HG02970 (cell line): ENCODE measurements around the gene METTL6.
"Not testable (repeated sequence)": the region's sequence is repeated elsewhere in the genome, so short reads cannot be mapped to it uniquely, and the experiment has no call there.

ENCODE experiments used
- ATAC-seq: cut with Tn5 transposase; IDR thresholded peaks from one replicate; pipeline ENCODE4 v1.9.1; 2021; ENCODE audit warnings: mild to moderate bottlenecking, moderate library complexity, moderate number of reproducible peaks; ENCODE audit not compliant: unreplicated experiment, low FRiP score

Gene METTL6

DNA sequence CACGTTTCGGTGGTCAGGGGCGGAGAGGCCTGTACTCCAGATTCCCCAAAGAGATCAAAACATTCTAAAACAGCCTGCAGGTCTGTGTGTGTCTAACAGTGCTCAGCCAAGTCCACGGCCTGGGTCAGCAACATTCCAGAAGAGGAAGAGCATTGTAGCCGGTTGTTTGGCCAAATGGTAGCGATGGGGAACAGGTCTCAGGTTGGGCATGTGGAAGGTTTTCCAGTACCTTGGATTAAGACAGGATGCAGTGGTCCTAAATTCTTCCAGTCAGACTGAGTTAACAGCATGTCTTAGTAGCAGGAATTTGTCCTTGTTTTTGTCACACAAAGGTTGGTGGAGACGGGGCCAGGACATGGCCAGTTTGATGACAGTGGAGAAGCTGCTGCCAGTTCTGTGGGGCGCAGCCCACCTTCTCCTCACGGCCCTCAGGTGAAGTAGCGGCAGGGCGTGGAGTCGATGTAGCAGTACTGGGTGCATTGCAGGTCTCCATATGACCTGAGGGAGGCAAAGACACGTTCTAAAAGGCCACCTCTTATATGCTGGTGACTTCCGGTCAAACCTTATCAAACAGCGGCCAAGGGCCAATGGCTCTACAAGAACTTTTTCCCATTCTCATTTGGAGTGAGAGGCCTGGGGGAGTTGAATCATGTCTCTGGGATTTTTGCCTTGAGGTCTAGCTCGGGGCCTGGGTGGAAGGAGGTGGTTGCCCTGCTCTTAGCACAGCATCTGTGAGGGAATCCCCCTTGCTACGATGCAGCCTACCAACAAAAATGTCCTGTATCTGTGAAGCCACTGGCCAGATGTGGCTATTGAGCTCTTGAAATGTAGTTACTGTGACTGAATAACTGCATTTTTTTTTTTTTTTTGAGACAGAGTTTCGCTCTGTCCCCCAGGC is 24.1 kb upstream of the METTL6 start:
- no peak for ATAC-seq

DNA sequence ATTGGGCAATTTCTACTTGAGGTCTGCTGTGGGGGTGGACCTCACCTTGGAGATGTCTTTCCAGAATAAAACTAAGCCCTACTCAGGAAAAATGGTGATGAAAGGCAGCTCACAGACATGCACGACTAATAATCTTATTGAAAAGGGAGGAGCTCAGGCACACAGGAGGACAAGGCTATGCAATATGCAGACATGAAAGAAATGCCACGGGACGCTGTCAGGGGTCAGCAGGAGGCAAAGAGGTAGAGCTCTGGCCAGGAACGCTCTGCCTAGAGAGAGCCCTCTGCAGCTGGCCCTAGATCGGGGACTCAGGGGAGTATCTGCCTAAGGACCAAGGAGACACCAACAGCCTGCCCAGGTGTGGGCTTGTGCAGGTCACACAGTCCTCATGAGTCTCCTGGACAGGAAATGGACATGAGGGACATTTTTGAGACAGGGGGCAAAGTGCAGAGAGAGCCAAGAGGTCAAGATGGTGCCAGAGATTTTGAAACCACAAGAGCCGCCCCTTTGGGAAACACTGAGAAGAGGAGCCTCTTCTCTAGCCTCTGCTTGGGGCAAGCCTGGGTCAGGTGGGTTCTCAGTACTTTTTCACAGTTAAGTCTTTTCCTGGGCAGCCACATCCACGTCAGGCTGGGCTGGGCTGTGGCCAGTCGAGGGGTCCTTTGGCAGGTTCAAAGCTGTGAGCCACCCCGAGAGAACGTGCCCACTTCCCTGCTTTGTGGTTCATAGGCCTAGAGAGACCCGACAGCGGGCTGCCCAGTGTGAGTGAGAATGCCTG is 23.3 kb upstream of the METTL6 start:
- no peak for ATAC-seq

DNA sequence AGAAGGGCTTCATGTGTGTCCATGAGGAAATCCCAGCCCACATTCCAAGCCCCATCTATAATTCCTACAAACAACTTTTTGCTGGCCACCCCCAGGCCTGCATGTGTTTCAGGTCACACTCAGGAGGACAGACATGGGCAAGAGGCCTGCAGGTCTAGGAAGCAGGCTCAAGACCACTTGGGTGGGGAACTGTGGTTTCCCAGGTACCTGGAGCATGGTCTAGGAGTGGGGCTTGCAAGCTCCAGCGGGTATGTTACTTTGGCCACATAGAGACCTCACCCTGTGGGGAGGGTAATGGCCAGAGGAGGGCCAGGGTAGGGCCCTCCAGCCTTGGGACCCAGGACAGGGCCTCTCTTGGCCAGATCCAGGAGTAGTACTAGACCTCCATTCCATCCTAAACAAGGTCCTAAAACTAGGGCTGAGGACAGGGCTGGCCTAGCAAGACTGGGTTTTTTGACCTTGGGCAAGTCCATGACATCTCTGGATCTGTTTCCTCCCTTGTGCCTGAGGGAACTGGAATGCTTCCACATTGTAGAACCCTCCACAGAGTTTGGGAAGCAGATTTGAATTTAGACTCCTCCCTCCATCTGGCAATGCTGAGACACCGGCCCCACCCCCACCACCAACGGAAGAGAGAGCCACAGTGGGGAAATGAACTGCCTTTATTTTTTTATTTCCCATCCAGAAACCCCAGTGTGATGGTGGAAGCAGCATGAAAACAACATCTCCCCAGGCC is 22.3 kb upstream of the METTL6 start:
- ATAC-seq = no peak

DNA sequence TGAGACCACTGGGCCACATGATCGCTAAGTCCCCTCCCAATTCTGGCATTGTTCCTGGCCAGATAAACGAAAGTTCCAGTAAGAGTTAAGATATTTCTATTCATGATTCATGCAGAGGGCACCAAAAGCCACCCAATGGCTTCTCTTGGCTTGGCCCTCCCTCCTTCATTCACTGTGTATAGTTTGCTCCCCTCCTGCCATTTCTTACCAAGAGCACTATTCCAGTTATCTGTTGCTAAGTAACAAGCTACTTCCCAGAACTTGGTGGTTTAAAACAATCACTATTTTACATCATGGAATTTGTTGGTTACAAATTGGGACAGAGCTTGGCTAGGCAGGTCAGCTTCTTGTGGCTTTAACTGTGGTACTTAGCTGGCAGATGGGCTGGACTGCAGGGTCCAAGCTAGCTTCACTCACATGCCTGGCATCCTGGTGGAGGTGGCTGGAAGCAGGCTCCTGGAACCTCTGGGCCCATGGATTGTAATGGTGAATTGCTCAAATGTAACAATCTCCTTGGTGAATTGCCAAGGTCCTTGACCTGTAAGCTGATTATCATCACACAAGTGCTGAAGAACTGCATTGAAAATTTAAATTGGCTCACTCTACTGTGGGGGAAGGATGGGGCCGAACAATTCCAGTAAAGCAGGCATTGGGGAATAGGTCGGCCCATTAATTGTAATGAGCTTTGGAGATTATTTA is 16.6 kb upstream of the METTL6 start:
- ATAC-seq = no peak

DNA sequence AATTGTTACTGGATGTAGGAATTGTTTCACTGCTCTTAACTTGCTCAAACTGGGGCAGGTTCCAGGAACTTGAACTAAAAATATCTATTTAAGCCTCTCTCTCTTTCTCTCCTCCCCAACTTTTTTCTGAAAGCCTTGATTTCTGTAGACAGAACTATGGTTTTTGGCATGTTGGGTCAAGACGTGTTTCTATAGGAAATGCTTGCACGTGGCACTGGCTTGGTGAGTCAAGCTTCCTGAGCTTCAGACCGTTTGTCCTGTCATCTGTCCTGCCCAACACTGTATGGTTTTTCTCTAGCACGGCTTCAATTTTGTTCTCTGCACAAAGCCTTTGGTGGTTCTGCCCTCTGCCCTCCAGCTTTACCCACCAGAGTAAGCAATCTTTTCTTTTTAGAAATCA is 13.5 kb upstream of the METTL6 start:
- no peak for ATAC-seq

DNA sequence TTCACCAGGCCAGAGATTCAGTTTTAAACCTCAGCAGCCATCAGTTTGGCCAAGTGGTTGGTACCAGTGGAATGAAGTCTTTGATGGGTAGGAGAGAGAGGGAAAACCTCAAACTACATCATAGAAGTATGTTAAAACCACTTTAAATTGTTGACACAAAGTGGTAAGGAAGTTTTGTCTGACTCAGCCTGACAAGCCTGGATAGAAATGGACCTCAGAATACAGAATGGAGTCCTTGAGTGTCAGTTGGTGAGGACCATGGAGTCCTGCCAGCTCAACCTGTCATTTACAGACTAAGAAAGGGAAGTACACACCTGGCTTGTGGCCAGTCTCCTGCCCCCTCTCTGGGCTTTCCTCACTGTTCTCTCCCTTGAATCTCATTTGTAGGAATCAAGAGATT is 12.1 kb upstream of the METTL6 start:
- no peak for ATAC-seq

DNA sequence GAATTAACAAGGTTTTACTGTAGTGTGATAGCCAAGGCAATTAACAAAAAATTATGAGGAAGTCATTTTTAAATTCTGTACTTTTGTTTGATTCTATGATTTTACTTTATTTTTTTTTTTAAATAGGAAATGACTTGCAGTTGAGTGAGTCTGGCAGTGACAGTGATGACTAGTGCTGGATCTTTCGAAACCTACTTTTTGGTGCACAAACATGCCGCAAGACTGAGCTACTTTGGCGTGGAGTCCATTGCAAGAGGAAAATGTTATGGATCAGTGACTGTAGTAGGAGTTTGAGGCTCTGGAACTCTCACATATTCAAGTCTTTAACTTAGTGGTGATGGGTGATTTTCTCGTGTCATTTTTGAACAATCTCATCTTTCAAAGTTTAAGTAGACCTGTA is 11.6 kb upstream of the METTL6 start:
- ATAC-seq = no peak

DNA sequence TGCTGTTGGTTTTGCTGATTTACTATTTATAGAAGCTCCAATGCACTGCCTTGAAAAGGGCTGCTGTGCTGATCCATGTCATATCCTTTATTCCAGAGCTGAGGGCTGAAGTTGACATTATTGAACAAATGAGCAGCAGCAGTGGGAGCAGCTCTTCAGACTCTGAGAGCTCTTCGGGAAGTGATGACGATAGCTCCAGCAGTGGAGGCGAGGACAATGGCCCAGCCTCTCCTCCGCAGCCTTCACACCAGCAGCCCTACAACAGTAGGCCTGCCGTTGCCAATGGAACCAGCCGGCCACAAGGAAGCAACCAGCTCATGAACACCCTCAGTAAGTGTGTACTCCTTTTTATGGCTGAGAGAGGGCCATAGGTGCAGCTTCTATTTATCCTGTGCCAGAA is 8.9 kb upstream of the METTL6 start:
- no peak for ATAC-seq

DNA sequence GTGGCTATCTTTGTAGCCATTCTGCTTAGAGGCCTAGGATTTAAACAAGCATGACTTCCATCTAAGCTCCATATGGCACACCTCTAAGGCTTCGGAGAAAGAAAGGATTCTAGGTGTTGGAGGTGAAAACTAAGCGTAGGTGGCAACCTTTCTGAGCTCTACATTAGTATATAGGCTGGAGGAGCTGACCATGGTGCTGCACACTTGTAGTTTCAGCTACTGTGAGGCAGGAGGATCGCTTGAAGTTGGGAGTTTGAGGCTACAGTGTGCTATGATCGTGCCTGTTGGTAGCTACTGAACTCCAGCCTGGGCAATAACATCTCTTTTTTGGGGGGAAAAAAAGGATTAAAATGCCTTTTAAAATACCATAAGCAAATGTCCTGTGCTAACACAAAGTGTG is 7.4 kb upstream of the METTL6 start:
- no peak for ATAC-seq

DNA sequence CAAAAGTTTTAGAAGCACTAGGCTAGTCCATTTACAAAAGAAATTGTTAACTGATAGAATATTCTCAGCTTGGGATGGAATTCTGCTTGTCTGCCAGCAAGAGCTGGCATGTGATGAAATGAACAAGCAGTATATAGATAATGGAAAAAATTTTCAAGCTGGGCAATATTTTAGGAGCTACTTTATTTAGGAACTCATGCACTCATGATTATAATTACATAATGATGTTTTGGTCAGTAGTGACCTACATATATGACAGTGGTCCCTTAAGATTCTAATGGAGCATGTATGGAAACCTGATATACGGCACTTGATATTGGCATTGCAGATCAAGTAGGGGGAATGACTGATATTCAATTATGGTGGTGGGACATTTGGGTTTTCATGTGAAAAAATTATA is 6.2 kb upstream of the METTL6 start:
- ATAC-seq = no peak

DNA sequence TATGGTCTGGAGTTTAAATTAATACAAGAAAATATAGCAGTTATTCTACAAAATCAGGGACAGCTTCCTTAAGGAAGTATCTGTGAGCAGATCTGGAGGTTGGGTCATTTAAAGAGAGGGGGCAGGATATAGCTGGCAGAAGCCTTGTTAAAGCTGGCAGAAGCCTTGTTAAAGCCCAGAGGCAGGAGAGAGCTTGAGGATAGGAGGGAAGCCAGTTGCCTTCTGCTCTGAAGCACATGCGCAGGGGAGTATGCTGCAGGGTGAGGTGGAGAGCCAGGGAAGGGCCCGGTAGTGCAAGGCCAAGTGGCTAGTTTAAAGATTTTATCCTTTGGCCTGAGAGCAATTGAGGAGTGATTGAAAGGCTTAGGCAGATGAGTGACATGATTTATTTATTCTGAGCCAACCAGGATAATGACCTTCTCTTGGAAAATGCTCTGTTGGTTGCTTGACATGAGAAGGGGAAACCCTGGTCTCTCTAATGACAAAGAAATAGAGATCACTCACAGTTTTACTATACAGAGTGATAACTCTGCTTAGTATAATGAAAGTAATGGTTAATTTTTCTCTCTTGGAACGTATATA is 4.0 kb upstream of the METTL6 start:
- ATAC-seq = no peak

DNA sequence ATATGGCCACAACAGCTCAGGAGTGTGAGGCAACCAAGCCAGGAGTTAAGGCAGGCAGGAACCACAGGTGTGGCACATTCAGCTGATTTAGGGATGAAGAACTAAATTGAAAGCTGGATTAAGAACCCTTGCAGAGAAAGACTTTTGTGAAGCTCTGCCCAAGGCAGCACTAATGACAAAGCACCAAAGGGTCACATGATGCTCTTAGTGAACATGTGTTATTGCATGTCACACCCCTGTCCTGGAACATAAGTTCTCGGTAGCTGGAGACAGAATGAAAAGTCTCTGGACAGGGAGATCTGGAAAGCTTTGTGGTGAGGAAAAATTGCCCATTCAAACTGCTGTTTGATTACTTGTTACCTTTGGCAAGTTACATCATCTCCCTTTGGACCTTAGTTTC is 3.3 kb upstream of the METTL6 start:
- ATAC-seq = no peak

DNA sequence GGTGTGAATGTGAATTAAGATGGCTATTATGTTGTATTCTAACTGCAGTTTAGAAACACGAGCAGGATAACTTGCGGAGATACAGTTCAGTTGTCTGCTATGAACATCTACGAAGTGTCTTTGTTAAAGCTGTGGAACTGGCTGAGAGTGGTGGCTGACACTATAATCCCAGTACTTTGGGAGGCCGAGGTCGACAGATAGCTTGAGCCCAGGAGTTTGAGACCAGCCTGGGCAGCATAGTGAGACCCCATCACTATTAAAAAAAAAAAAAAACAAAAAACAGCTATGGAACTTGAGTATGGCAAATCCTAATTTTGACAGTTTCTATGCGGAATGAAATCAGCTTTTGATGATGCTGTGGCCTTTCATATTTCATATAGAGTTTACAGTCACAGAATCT is 1.7 kb upstream of the METTL6 start:
- ATAC-seq = no peak

DNA sequence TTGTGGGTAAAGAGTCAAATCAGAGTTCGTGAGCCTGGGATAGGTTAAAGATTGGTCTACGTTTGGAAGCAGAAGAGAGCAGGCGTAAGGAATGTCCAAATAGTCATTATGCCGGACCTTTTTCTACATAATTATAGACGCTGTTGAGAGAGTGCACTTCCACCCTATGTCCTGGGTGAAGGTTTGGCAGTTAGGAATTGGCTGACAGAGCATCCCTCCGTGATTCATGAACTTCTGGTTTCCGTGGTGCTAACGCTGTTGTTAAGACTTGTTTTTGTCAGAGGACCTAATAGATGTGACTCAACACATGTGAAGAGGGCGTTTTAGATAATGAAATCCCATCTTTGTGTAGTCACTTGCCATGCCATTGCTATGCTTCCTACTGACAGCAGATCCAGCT is 1.2 kb upstream of the METTL6 start:
- ATAC-seq = no peak

DNA sequence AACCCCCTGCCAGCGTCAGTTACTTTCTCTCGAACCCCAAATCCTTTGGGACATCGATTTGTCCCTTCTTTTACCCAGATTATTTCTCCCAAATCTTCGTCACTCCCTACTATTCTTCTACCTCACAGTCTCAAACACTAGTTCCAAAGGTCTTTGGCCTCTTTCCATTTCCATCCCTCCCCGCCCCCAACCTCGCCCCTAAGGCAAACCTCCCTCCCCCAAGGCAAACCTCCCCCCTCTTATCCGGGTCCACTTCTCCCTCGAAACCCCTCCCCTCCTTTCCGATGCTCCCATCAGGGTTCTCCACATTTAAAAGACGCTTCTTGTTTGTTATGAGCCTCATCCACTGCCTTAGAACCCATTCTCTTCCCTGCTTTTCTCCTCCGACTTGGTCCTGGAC is 637 bp upstream of the METTL6 start:
- no peak for ATAC-seq

DNA sequence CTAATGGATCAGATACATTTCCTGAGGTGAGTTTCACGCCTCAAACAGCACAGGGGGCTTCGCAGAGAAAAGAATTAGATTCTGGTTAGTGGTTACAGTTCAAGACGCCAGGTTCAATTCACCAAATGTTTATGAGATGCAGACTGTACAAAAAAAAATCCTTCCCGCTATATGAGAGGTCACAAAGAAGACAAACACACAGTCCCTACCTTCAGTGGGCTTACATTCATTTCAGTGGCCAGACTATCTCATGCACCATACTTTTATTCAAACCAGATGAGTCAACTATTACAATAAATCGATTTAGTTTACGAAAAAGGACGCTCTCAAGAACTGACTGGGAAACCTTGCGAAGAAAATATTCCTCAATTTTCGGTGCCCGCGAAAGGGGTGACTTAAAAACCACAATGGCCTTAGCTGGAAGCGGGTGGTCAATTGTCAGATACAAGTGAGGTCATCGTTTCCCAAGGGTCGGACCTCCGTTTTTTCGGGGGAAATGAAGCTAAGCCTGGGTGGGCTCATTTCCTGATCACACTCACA is 695 bp downstream of the METTL6 start:
- no peak for ATAC-seq

DNA sequence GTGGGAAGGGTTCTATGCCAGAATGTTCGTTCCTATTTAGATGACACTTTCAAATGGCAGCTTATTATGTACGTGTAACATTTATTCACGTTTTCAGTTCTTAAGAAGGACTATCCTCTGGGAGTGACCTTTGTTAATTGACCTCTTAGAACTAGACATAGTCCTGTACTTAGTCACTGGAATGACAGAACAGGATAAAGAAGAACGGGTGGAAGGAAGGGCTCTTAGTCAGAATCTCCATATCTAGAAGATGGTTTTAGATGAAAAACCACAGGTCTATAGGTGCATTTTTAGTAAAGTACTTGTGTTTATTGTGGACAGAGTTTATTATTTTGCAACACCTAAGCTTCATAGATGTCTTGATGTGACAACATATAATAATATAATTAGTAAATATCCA is 6.5 kb downstream of the METTL6 start:
- ATAC-seq = no peak

DNA sequence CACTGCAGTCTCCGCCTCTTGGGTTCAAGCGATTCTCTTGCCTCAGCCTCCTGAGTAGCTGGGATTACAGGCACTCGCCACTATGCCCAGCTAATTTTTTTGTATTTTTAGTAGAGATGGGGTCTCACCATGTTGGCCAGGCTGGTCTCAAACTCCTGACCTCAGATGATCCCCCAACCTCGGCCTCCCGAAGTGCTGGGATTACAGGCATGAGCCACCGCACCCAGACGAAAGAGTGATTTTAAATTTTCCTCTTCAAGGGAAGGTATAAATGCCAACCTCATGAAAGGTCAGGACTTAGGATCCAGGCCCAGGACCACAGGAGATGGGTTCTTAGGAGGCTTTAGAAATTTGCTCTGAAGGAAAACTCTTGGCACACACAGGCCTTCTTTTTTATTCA is 16.4 kb downstream of the METTL6 start:
- ATAC-seq = not testable (repeated sequence)

DNA sequence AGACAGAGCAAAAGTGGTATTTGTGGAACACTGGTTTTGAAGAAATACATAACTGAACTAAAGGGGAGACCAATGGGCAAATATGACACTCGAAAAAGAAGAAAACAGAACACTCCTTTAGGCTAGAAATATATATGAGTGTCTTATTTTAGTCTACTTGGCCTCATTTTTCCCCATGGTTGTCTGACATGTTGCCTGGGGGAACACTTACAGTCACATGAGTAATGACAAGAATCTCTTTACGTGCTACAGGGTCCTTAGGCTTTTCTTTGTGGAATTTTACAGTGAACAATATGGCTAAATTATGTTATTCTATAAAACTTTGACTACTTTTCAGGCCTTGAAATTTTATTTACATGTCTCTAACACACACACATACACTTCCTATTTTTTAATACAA is 17.6 kb downstream of the METTL6 start:
- ATAC-seq = no peak

DNA sequence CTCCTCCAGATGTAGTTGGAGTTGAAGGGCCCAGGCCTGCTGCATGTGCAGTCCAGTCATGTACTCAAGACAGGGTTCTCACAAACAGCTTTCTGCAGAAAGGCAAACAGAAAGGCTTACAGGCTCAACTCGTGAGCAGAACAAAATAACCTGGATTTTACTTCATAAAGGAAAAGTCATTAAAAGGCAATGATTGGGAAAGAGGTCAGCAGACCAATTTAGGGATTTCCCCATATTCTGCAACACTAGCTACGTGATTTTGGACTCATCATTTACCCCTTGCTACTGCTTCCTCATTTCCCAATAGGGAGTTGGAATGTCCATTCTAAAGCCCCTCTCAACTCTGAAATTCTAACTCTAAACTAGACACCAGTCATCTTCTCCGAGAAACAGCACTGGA is 18.1 kb downstream of the METTL6 start:
- ATAC-seq = no peak
